HepG2 (cell line): Measurements from ENCODE around the gene MEPE. TPM values are rescaled to one million over a fixed set of nuclear protein-coding genes. Genes with fewer than 3 reads are reported as not detected.

Experiments used
- ATAC-seq: fragments of 200-7000 bp; cut with Tn5 transposase; 3 replicates; pipeline ENCODE4 v1.9.1; 2020; ENCODE audit warnings: mild to moderate bottlenecking, moderate library complexity
- BruUV-seq: library from RNA; stranded (reverse); fragments of 400-500 nt; replicated peaks from 2 replicates; lab custom pipeline; 2021; lab: Mats Ljungman, UMichigan
- CTCF ChIA-PET: fragments of 300-600 bp; formaldehyde crosslinking; extraction: SDS; loops from one replicate; lab custom pipeline; 2021; ENCODE audit warnings: low total read pairs, inconsistent platforms, low intra/inter-chr PET ratio; lab: Yijun Ruan, JAX
- POLR2A ChIA-PET: fragments of 350-600 bp; sonication (Branson Sonifier 250); formaldehyde crosslinking; loops from one replicate; lab custom pipeline; 2020; ENCODE audit warnings: antibody characterized with exemption, inconsistent platforms; lab: Yijun Ruan, JAX
- DNase-seq: peaks from one replicate; pipeline ENCODE4 v3.0.0-alpha.2; 2015; ENCODE audit warnings: low spot score
- FAIRE-seq: peaks from 3 replicates; lab custom pipeline; 2011; peaks lifted over from hg19 to GRCh38; lab: Jason Lieb, UNC
- H2AFZ ChIP-seq: one replicate; pipeline ENCODE4 v1.6.1; 2011; ENCODE audit warnings: low read length, inconsistent platforms
- H3K27ac ChIP-seq: fragments of 300-600 bp; 3 replicates; pipeline ENCODE4 v1.8.0; 2011; ENCODE audit warnings: mixed run types, mild to moderate bottlenecking, mixed read lengths, low read length, inconsistent platforms; ENCODE audit not compliant: insufficient read depth; ENCODE audit errors: extremely low read length
- H3K27me3 ChIP-seq, 2 experiments: fragments of 200-600 bp in 1 of 2; 2 replicates in 1 of 2; 3 replicates in 1 of 2; pipeline versions ENCODE4 v1.6.0 to v1.8.0; 2011; ENCODE audit warnings: low read length in 2 of 2, mild to moderate bottlenecking in 2 of 2, moderate library complexity in 2 of 2, inconsistent platforms in 1 of 2; ENCODE audit not compliant: insufficient read depth in 2 of 2, control insufficient read depth in 1 of 2
- H3K36me3 ChIP-seq, 2 experiments: fragments of 200-600 bp in 1 of 2; replicated peaks in 1 of 2; 2 replicates in 1 of 2; 3 replicates in 1 of 2; pipeline versions ENCODE4 v1.5.1 to v1.8.0; 2011; ENCODE audit warnings: low read length in 2 of 2, inconsistent platforms in 1 of 2; ENCODE audit not compliant: insufficient read depth in 2 of 2, control insufficient read depth in 1 of 2
- H3K4me1 ChIP-seq: 2 replicates; pipeline ENCODE4 v1.5.1; 2012; ENCODE audit warnings: low read length, inconsistent platforms; ENCODE audit not compliant: insufficient read depth
- H3K4me2 ChIP-seq: 2 replicates; pipeline ENCODE4 v1.6.0; 2011; ENCODE audit warnings: low read depth, low read length, inconsistent platforms
- H3K4me3 ChIP-seq, 3 experiments: fragments of 200-600 bp in 1 of 3; sonication (generic), shearing (Covaris generic) in 1 of 3; replicated peaks in 1 of 3; 2 replicates each; pipeline ENCODE4 v1.5.1; 2011 to 2016; ENCODE audit warnings: low read length in 3 of 3, inconsistent platforms in 2 of 3, low read depth in 2 of 3, mild to moderate bottlenecking in 2 of 3, control low read depth in 1 of 3, mixed read lengths in 1 of 3; ENCODE audit not compliant: insufficient read depth in 1 of 3
- H3K79me2 ChIP-seq: one replicate; pipeline ENCODE4 v1.6.1; 2011; ENCODE audit warnings: low read length, inconsistent platforms; ENCODE audit not compliant: insufficient read depth
- H3K9ac ChIP-seq: 2 replicates; pipeline ENCODE4 v1.6.0; 2011; ENCODE audit warnings: mild to moderate bottlenecking, low read depth, low read length, inconsistent platforms; ENCODE audit not compliant: insufficient read depth
- H3K9me3 ChIP-seq: 2 replicates; pipeline ENCODE4 v1.5.1; 2012; ENCODE audit warnings: mild to moderate bottlenecking, low read length
- H4K20me1 ChIP-seq: 2 replicates; pipeline ENCODE4 v1.6.0; 2011; ENCODE audit warnings: inconsistent platforms, mild to moderate bottlenecking, low read length, moderate library complexity; ENCODE audit not compliant: insufficient read depth
- BORCS8-MEF2B ChIP-seq: sonication (generic); formaldehyde crosslinking; IDR thresholded peaks from 2 replicates; pipeline ENCODE4 v1.8.0; 2022; ENCODE audit warnings: mild to moderate bottlenecking, missing genetic modification reagents
- FOSL2 ChIP-seq: sonication (generic); formaldehyde crosslinking; IDR thresholded peaks from 2 replicates; pipeline ENCODE4 v1.4.0; 2020; ENCODE audit warnings: missing genetic modification reagents
- KLF11 ChIP-seq: IDR thresholded peaks from 2 replicates; pipeline ENCODE4 v1.6.1; 2016; ENCODE audit warnings: missing compliant biosample characterization
- MAFK ChIP-seq, 2 experiments: IDR thresholded peaks in 1 of 2; conservative IDR thresholded peaks in 1 of 2; 2 replicates each; pipeline ENCODE4 v1.6.1; 2011; ENCODE audit warnings: improper control_type of control experiment in 2 of 2, low read length in 2 of 2
- NFE2 ChIP-seq: sonication (generic); formaldehyde crosslinking; IDR thresholded peaks from 2 replicates; pipeline ENCODE4 v1.4.0; 2020; ENCODE audit warnings: missing genetic modification reagents
- NFE2L2 ChIP-seq: fragments of 150-350 bp; IDR thresholded peaks from 2 replicates; pipeline ENCODE4 v1.6.1; 2014; ENCODE audit warnings: low read length
- ZNF496 ChIP-seq: sonication (generic); formaldehyde crosslinking; IDR thresholded peaks from 2 replicates; pipeline ENCODE4 v1.8.1; 2023; ENCODE audit warnings: mild to moderate bottlenecking, moderate library complexity, missing genetic modification reagents; ENCODE audit not compliant: insufficient replicate concordance
- WGBS: methylation state at CpG from one replicate; pipeline ENCODE4 v1.1.6; 2017; ENCODE audit warnings: low lambda C conversion rate; 5-methylcytosine and 5-hydroxymethylcytosine counted together
- in situ Hi-C: cut with HindIII; loops from 2 replicates; pipeline ENCODE4 v1.10.0; 2017; ENCODE audit warnings: low pct_unique_long_range_greater_than_20kb; ENCODE audit not compliant: extremely low pct_ligation_motif_present
- intact Hi-C: fragments of 100-400 bp; cut with micrococcal nuclease; formaldehyde crosslinking; loops from one replicate; pipeline ENCODE4 v1.10.0; 2022; ENCODE audit not compliant: unreplicated experiment
- polyA plus RNA-seq, 8 experiments: library from polyadenylated mRNA; depleted of rRNA in 3 of 8; stranded (reverse) in 7 of 8; unstranded in 1 of 8; fragments of >200 nt; fragmentation: Illumina TruSeq in 4 of 8; extraction: Trizol in 4 of 8; gene quantifications; 2 replicates each; pipeline versions ENCODE4 v1.2.1 to v1.2.3, GENCODE V29; 2011 to 2016; ENCODE audit warnings: low read depth in 4 of 8, missing spikeins in 1 of 8, mixed read lengths in 1 of 8; ENCODE audit not compliant: insufficient read depth in 1 of 8
- total RNA-seq, 5 experiments: library from RNA; depleted of rRNA; stranded (reverse); fragments of >200 nt; fragmentation: Illumina TruSeq; extraction: Trizol; gene quantifications; 2 replicates each; pipeline ENCODE4 v1.2.3, GENCODE V29; 2016; ENCODE audit warnings: low read depth in 1 of 5
- TF ChIP-seq, protein P1 (sequence below): sonication (generic); formaldehyde crosslinking; IDR thresholded peaks from 2 replicates; pipeline ENCODE4 v1.4.0; 2020; ENCODE audit warnings: missing genetic modification reagents, borderline replicate concordance
- TF ChIP-seq, protein P2 (sequence below): sonication (generic); formaldehyde crosslinking; IDR thresholded peaks from 2 replicates; pipeline ENCODE4; 2020; ENCODE audit warnings: missing genetic modification reagents, mild to moderate bottlenecking, borderline replicate concordance
- TF ChIP-seq, protein P3 (sequence below): sonication (generic); formaldehyde crosslinking; IDR thresholded peaks from 2 replicates; pipeline ENCODE4 v1.5.0; 2020; ENCODE audit warnings: mild to moderate bottlenecking, missing genetic modification reagents, borderline replicate concordance

Gene MEPE
- total and polyA plus RNA-seq, 2 of the 13 experiments (the other 11 are each of a cell fraction or from before 2014, with no cell fraction given), result 0.04 TPM; not detected in 1

DNA sequence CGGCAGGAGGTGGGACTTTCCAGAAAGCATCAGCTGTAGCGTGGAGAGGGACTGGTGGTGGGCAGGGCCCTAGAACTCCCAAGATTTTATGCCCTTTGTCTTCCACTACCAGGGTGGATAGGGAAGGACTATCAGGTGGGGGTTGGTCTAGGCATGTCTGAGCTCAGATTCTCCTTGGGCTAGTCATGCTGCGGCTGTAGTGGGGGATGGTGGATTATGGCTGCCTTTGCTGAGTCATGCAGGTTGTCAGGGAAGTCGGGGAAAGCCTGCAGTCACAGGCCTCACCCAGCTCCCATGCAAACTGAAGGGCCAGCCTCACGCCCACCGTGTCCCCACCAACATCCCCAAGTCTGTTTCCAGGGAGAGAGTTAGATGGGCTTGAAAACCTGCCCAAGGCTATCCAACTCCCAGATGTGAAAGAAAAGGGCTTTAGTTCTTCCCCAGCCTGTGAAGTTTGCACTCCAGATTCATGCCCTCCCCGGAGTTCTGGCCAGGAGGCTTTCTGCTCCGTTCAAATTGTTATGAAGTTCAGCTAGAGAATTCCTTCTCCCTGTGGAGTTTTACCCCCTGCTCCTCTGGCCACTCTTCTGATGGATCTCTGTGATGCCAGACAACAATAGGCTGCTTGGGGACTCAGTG is 13.4 kb upstream of the MEPE start:
- POLR2A ChIA-PET, result interaction anchor here (0.5 kb wide), 1 partner anchor 153 kb away, joined by 3 read pairs; no protein-coding TSS in a partner anchor
- no peaks in the 10 kb centered on the region for H4K20me1 ChIP-seq
- peak overlapping the region in 1 of 3 experiments; percentile 34; a peak in 2 of 6 replicates for H3K4me3 ChIP-seq
- H3K9me3 ChIP-seq, result no peaks in the 10 kb centered on the region
- no TSS peak for BruUV-seq
- DNase-seq (peak; percentile 9), ATAC-seq (peak; percentile 46; the same call in 2 of the 3 replicates), FAIRE-seq (no peak)
- TF ChIP-seq NFE2L2 (peak; percentile 76), BORCS8-MEF2B (no peak), KLF11 (no peak), MAFK (conservative IDR thresholded peaks at IDR 0.05 in 1 of 2, IDR thresholded peaks at IDR 0.05 in 1 of 2; ENCODE audit: low read length in 2 of 2) (peak; percentile 16 to 28; a peak in 3 of 4 replicates), FOSL2 (CRISPR knock-in tag) (peak; percentile 68), ZNF496 (CRISPR knock-in tag) (no peak), NFE2 (CRISPR knock-in tag) (peak; percentile 38; the same call in 1 of the 2 replicates)
- TF ChIP-seq, protein P1, sequence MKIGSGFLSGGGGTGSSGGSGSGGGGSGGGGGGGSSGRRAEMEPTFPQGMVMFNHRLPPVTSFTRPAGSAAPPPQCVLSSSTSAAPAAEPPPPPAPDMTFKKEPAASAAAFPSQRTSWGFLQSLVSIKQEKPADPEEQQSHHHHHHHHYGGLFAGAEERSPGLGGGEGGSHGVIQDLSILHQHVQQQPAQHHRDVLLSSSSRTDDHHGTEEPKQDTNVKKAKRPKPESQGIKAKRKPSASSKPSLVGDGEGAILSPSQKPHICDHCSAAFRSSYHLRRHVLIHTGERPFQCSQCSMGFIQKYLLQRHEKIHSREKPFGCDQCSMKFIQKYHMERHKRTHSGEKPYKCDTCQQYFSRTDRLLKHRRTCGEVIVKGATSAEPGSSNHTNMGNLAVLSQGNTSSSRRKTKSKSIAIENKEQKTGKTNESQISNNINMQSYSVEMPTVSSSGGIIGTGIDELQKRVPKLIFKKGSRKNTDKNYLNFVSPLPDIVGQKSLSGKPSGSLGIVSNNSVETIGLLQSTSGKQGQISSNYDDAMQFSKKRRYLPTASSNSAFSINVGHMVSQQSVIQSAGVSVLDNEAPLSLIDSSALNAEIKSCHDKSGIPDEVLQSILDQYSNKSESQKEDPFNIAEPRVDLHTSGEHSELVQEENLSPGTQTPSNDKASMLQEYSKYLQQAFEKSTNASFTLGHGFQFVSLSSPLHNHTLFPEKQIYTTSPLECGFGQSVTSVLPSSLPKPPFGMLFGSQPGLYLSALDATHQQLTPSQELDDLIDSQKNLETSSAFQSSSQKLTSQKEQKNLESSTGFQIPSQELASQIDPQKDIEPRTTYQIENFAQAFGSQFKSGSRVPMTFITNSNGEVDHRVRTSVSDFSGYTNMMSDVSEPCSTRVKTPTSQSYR (CRISPR knock-in tag), result peak; percentile 79
- TF ChIP-seq, protein P2, sequence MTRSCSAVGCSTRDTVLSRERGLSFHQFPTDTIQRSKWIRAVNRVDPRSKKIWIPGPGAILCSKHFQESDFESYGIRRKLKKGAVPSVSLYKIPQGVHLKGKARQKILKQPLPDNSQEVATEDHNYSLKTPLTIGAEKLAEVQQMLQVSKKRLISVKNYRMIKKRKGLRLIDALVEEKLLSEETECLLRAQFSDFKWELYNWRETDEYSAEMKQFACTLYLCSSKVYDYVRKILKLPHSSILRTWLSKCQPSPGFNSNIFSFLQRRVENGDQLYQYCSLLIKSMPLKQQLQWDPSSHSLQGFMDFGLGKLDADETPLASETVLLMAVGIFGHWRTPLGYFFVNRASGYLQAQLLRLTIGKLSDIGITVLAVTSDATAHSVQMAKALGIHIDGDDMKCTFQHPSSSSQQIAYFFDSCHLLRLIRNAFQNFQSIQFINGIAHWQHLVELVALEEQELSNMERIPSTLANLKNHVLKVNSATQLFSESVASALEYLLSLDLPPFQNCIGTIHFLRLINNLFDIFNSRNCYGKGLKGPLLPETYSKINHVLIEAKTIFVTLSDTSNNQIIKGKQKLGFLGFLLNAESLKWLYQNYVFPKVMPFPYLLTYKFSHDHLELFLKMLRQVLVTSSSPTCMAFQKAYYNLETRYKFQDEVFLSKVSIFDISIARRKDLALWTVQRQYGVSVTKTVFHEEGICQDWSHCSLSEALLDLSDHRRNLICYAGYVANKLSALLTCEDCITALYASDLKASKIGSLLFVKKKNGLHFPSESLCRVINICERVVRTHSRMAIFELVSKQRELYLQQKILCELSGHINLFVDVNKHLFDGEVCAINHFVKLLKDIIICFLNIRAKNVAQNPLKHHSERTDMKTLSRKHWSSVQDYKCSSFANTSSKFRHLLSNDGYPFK, result no peak
- TF ChIP-seq, protein P3, sequence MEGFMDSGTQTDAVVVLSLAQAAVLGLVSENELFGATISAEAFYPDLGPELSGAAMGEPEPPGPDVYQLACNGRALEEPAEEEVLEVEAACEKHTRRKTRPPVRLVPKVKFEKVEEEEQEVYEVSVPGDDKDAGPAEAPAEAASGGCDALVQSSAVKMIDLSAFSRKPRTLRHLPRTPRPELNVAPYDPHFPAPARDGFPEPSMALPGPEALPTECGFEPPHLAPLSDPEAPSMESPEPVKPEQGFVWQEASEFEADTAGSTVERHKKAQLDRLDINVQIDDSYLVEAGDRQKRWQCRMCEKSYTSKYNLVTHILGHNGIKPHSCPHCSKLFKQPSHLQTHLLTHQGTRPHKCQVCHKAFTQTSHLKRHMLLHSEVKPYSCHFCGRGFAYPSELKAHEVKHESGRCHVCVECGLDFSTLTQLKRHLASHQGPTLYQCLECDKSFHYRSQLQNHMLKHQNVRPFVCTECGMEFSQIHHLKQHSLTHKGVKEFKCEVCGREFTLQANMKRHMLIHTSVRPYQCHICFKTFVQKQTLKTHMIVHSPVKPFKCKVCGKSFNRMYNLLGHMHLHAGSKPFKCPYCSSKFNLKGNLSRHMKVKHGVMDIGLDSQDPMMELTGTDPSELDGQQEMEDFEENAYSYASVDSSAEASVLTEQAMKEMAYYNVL (CRISPR knock-in tag), result no peak
- 46% methylated on average over 7 of the region's 8 CpGs for WGBS
- H3K9ac ChIP-seq, result no peak overlapping the region
- H3K4me1 ChIP-seq, result no peaks in the 10 kb centered on the region; the same call in 1 of the 2 replicates
- H3K79me2 ChIP-seq, result no peaks in the 10 kb centered on the region
- CTCF ChIA-PET, result no interaction called here
- no peaks in the 10 kb centered on the region for H3K36me3 ChIP-seq
- H3K27ac ChIP-seq, result no peak overlapping the region
- no peak overlapping the region for H2AFZ ChIP-seq
- in situ Hi-C loops (no loop called here), intact Hi-C loops (no loop called here)
- peak overlapping the region; percentile 48 for H3K4me2 ChIP-seq
- H3K27me3 ChIP-seq, result 0 out of 5 replicates have a peak, but pooled peaks cover 0 to 7% of the 10 kb centered on the region in 2 experiments
